ENCODE measurements around the gene C16orf92.

The C16orf92 gene

GRCh38 chr16:30063278-30063892 is 40.4 kb downstream of the C16orf92 start:
- Histone ChIP-seq H3K9ac (ENCODE audit: low read length) (peak overlapping the region; percentile 98), H3K27ac (ENCODE audit: low read depth, low read length) (peak overlapping the region; percentile 97), H3K79me2 (ENCODE audit: insufficient read depth, low read length) (peaks cover 31% of the 10 kb centered on the region), H3K9me3 (ENCODE audit: insufficient read depth, low read length) (no peaks in the 10 kb centered on the region), H3K27me3 (ENCODE audit: low read length) (no peaks in the 10 kb centered on the region), H2AFZ (ENCODE audit: low read depth, low read length, severe bottlenecking) (no peak overlapping the region), H3K4me3 (ENCODE audit: insufficient read depth, low read length, poor library complexity, severe bottlenecking) (peak overlapping the region; percentile 84), H3K4me2 (ENCODE audit: low read depth, low read length, poor library complexity, severe bottlenecking) (peak overlapping the region; percentile 87), H3K9me2 (replicated peaks; ENCODE audit: insufficient read depth, low read length) (no peaks in the 10 kb centered on the region), H4K20me1 (ENCODE audit: low read depth, low read length) (no peaks in the 10 kb centered on the region; the same call in 1 of the 2 replicates), H3K36me3 (ENCODE audit: low read length) (peaks cover 9% of the 10 kb centered on the region), H3F3A (ENCODE audit: insufficient read depth) (no peaks in the 10 kb centered on the region)
- TF ChIP-seq EZH2phosphoT487 (conservative IDR thresholded peaks at IDR 0.05; ENCODE audit: low read length) (no peak), CTCF (IDR thresholded peaks at IDR 0.05; ENCODE audit: insufficient read depth, low read length, poor library complexity, severe bottlenecking) (no peak)

- Histone ChIP-seq H3K9ac (ENCODE audit: low read length) (peak overlapping the region; percentile 98), H3K27me3 (ENCODE audit: low read length) (no peaks in the 10 kb centered on the region)
These were observed 41.1 kb downstream of the C16orf92 start for GRCh38 chr16:30063893-30064728.

GRCh38 chr16:30064729-30065101 is 41.7 kb downstream of the C16orf92 start:
- no peak for TF ChIP-seq CTCF (IDR thresholded peaks at IDR 0.05; ENCODE audit: insufficient read depth, low read length, poor library complexity, severe bottlenecking)
- no peak for TF ChIP-seq EZH2phosphoT487 (conservative IDR thresholded peaks at IDR 0.05; ENCODE audit: low read length)
- Histone ChIP-seq H3K9me2 (replicated peaks; ENCODE audit: insufficient read depth, low read length) (no peaks in the 10 kb centered on the region), H3K9ac (ENCODE audit: low read length) (peak overlapping the region; percentile 98), H3F3A (ENCODE audit: insufficient read depth) (no peaks in the 10 kb centered on the region; the same call in 1 of the 2 replicates), H3K4me2 (ENCODE audit: low read depth, low read length, poor library complexity, severe bottlenecking) (peak overlapping the region; percentile 87), H3K27me3 (ENCODE audit: low read length) (no peaks in the 10 kb centered on the region), H3K79me2 (ENCODE audit: insufficient read depth, low read length) (peaks cover 34% of the 10 kb centered on the region), H2AFZ (ENCODE audit: low read depth, low read length, severe bottlenecking) (no peak overlapping the region), H3K9me3 (ENCODE audit: insufficient read depth, low read length) (no peaks in the 10 kb centered on the region), H4K20me1 (ENCODE audit: low read depth, low read length) (no peaks in the 10 kb centered on the region; the same call in 1 of the 2 replicates), H3K27ac (ENCODE audit: low read depth, low read length) (peak overlapping the region; percentile 97), H3K4me3 (ENCODE audit: insufficient read depth, low read length, poor library complexity, severe bottlenecking) (peak overlapping the region; percentile 84), H3K36me3 (ENCODE audit: low read length) (peaks cover 12% of the 10 kb centered on the region)

More at GRCh38 chr16:30063893-30064728, 41.1 kb downstream of the C16orf92 start:
- peak overlapping the region; percentile 97 for H3K27ac ChIP-seq (ENCODE audit: low read depth, low read length)
- H3K4me2 ChIP-seq (ENCODE audit: low read depth, low read length, poor library complexity, severe bottlenecking), result peak overlapping the region; percentile 87
- H2AFZ ChIP-seq (ENCODE audit: low read depth, low read length, severe bottlenecking), result peak overlapping the region; percentile 21
- H3K4me3 ChIP-seq (ENCODE audit: insufficient read depth, low read length, poor library complexity, severe bottlenecking), result peak overlapping the region; percentile 84
- peaks cover 12% of the 10 kb centered on the region for H3K36me3 ChIP-seq (ENCODE audit: low read length)
- H3K79me2 ChIP-seq (ENCODE audit: insufficient read depth, low read length), result peaks cover 33% of the 10 kb centered on the region
- H4K20me1 ChIP-seq (ENCODE audit: low read depth, low read length), result no peaks in the 10 kb centered on the region; the same call in 1 of the 2 replicates
- no peaks in the 10 kb centered on the region for H3K9me2 ChIP-seq (replicated peaks; ENCODE audit: insufficient read depth, low read length)
- no peaks in the 10 kb centered on the region for H3F3A ChIP-seq (ENCODE audit: insufficient read depth)
- no peaks in the 10 kb centered on the region for H3K9me3 ChIP-seq (ENCODE audit: insufficient read depth, low read length)
- TF ChIP-seq CTCF (IDR thresholded peaks at IDR 0.05; ENCODE audit: insufficient read depth, low read length, poor library complexity, severe bottlenecking), result peak; percentile 76
- no peak for TF ChIP-seq EZH2phosphoT487 (conservative IDR thresholded peaks at IDR 0.05; ENCODE audit: low read length)
